Measurements from ENCODE around the gene SLC43A2.

SLC43A2 gene

GRCh38 chr17:1625581-1625980 lies 3.1 kb downstream of the SLC43A2 start:
- H3K4me3 Mint-ChIP-seq: no peak overlapping the region
- no peak overlapping the region for H3K27ac Mint-ChIP-seq (ENCODE audit: low read depth)
- ATAC-seq (replicated peaks; ENCODE audit: extremely low read depth, poor library complexity, severe bottlenecking) (no peak), DNase-seq (ENCODE audit: low spot score in 2 of 2) (no peak)
- H3K27me3 Mint-ChIP-seq: no peaks in the 10 kb centered on the region
- H3K4me1 Mint-ChIP-seq: peaks cover 15% of the 10 kb centered on the region
- H3K36me3 Mint-ChIP-seq (ENCODE audit: insufficient read depth): peaks cover 13% of the 10 kb centered on the region
- no peaks in the 10 kb centered on the region for H3K9me3 Mint-ChIP-seq

- DNase-seq (ENCODE audit: low spot score in 2 of 2) (no peak), ATAC-seq (replicated peaks; ENCODE audit: extremely low read depth, poor library complexity, severe bottlenecking) (no peak)
- Mint-ChIP-seq H3K9me3 (no peaks in the 10 kb centered on the region), H3K36me3 (ENCODE audit: insufficient read depth) (peaks cover 12% of the 10 kb centered on the region), H3K4me3 (no peak overlapping the region), H3K27me3 (no peaks in the 10 kb centered on the region), H3K4me1 (peaks cover 11% of the 10 kb centered on the region), H3K27ac (ENCODE audit: low read depth) (no peak overlapping the region)
Measured at GRCh38 chr17:1625053-1625452, 3.6 kb downstream of the SLC43A2 start.

GRCh38 chr17:1624650-1625049 lies 4.0 kb downstream of the SLC43A2 start:
- DNase-seq (ENCODE audit: low spot score in 2 of 2): no peak
- Mint-ChIP-seq H3K27ac (ENCODE audit: low read depth) (no peak overlapping the region), H3K4me3 (no peak overlapping the region), H3K27me3 (no peaks in the 10 kb centered on the region), H3K36me3 (ENCODE audit: insufficient read depth) (peaks cover 13% of the 10 kb centered on the region), H3K9me3 (no peaks in the 10 kb centered on the region), H3K4me1 (peaks cover 9% of the 10 kb centered on the region)
- no peak for ATAC-seq (replicated peaks; ENCODE audit: extremely low read depth, poor library complexity, severe bottlenecking)

- Mint-ChIP-seq H3K4me3 (no peak overlapping the region), H3K36me3 (ENCODE audit: insufficient read depth) (peaks cover 6% of the 10 kb centered on the region), H3K27ac (ENCODE audit: low read depth) (no peak overlapping the region), H3K27me3 (no peaks in the 10 kb centered on the region), H3K4me1 (peaks cover under 1% of the 10 kb centered on the region), H3K9me3 (no peaks in the 10 kb centered on the region)
- ATAC-seq (replicated peaks; ENCODE audit: extremely low read depth, poor library complexity, severe bottlenecking): no peak
- no peak for DNase-seq (ENCODE audit: low spot score in 2 of 2)
Measured at GRCh38 chr17:1623057-1623630, 5.5 kb downstream of the SLC43A2 start.

GRCh38 chr17:1621273-1621954 lies 7.2 kb downstream of the SLC43A2 start:
- no peaks in the 10 kb centered on the region for H3K9me3 Mint-ChIP-seq

GRCh38 chr17:1620486-1620885 lies 8.1 kb downstream of the SLC43A2 start:
- Mint-ChIP-seq H3K4me1 (no peaks in the 10 kb centered on the region), H3K9me3 (no peaks in the 10 kb centered on the region), H3K27me3 (no peaks in the 10 kb centered on the region), H3K27ac (ENCODE audit: low read depth) (no peak overlapping the region), H3K4me3 (no peak overlapping the region), H3K36me3 (ENCODE audit: insufficient read depth) (peaks cover 4% of the 10 kb centered on the region)
- ATAC-seq (replicated peaks; ENCODE audit: extremely low read depth, poor library complexity, severe bottlenecking) (no peak), DNase-seq (ENCODE audit: low spot score in 2 of 2) (no peak)

More at GRCh38 chr17:1621273-1621954, 7.2 kb downstream of the SLC43A2 start:
- DNase-seq (ENCODE audit: low spot score in 2 of 2) (no peak), ATAC-seq (replicated peaks; ENCODE audit: extremely low read depth, poor library complexity, severe bottlenecking) (no peak)
- Mint-ChIP-seq H3K27me3 (no peaks in the 10 kb centered on the region), H3K36me3 (ENCODE audit: insufficient read depth) (peaks cover 4% of the 10 kb centered on the region), H3K27ac (ENCODE audit: low read depth) (no peak overlapping the region), H3K4me3 (no peak overlapping the region), H3K4me1 (no peaks in the 10 kb centered on the region)

- no peak for ATAC-seq (replicated peaks; ENCODE audit: extremely low read depth, poor library complexity, severe bottlenecking)
- Mint-ChIP-seq H3K27ac (ENCODE audit: low read depth) (no peak overlapping the region), H3K4me1 (no peaks in the 10 kb centered on the region), H3K27me3 (no peaks in the 10 kb centered on the region), H3K4me3 (no peak overlapping the region), H3K9me3 (no peaks in the 10 kb centered on the region), H3K36me3 (ENCODE audit: insufficient read depth) (peaks cover 6% of the 10 kb centered on the region)
- no peak for DNase-seq (ENCODE audit: low spot score in 2 of 2)
Measured at GRCh38 chr17:1617620-1618174, 10.9 kb downstream of the SLC43A2 start.

GRCh38 chr17:1616101-1616500 lies 12.5 kb downstream of the SLC43A2 start:
- ATAC-seq (replicated peaks; ENCODE audit: extremely low read depth, poor library complexity, severe bottlenecking): no peak
- no peaks in the 10 kb centered on the region for H3K4me1 Mint-ChIP-seq
- H3K36me3 Mint-ChIP-seq (ENCODE audit: insufficient read depth): peaks cover 9% of the 10 kb centered on the region
- H3K4me3 Mint-ChIP-seq: no peak overlapping the region
- no peak for DNase-seq (ENCODE audit: low spot score in 2 of 2)
- H3K9me3 Mint-ChIP-seq: no peaks in the 10 kb centered on the region
- no peak overlapping the region for H3K27ac Mint-ChIP-seq (ENCODE audit: low read depth)
- no peaks in the 10 kb centered on the region for H3K27me3 Mint-ChIP-seq

- Mint-ChIP-seq H3K27ac (ENCODE audit: low read depth) (no peak overlapping the region), H3K4me3 (no peak overlapping the region), H3K36me3 (ENCODE audit: insufficient read depth) (peaks cover 5% of the 10 kb centered on the region), H3K9me3 (no peaks in the 10 kb centered on the region), H3K4me1 (peaks cover 4% of the 10 kb centered on the region), H3K27me3 (no peaks in the 10 kb centered on the region)
- no peak for ATAC-seq (replicated peaks; ENCODE audit: extremely low read depth, poor library complexity, severe bottlenecking)
- no peak for DNase-seq (ENCODE audit: low spot score in 2 of 2)
Measured at GRCh38 chr17:1612400-1612799, 16.2 kb downstream of the SLC43A2 start.

- no peak overlapping the region for H3K4me3 Mint-ChIP-seq
- ATAC-seq (replicated peaks; ENCODE audit: extremely low read depth, poor library complexity, severe bottlenecking): no peak
- peaks cover 9% of the 10 kb centered on the region for H3K4me1 Mint-ChIP-seq
- H3K36me3 Mint-ChIP-seq (ENCODE audit: insufficient read depth): peaks cover 5% of the 10 kb centered on the region
- no peaks in the 10 kb centered on the region for H3K27me3 Mint-ChIP-seq
- DNase-seq (ENCODE audit: low spot score in 2 of 2): no peak
- no peaks in the 10 kb centered on the region for H3K9me3 Mint-ChIP-seq
- H3K27ac Mint-ChIP-seq (ENCODE audit: low read depth): no peak overlapping the region
Measured at GRCh38 chr17:1611715-1612114, 16.9 kb downstream of the SLC43A2 start.

- no peak for DNase-seq (ENCODE audit: low spot score in 2 of 2)
- H3K4me3 Mint-ChIP-seq: no peak overlapping the region
- ATAC-seq (replicated peaks; ENCODE audit: extremely low read depth, poor library complexity, severe bottlenecking): no peak
- H3K9me3 Mint-ChIP-seq: no peaks in the 10 kb centered on the region
- H3K27ac Mint-ChIP-seq (ENCODE audit: low read depth): no peak overlapping the region
- no peaks in the 10 kb centered on the region for H3K27me3 Mint-ChIP-seq
- peaks cover 5% of the 10 kb centered on the region for H3K36me3 Mint-ChIP-seq (ENCODE audit: insufficient read depth)
- H3K4me1 Mint-ChIP-seq: peaks cover 9% of the 10 kb centered on the region
Measured at GRCh38 chr17:1608676-1609075, 20.0 kb downstream of the SLC43A2 start.

GRCh38 chr17:1607971-1608320 lies 20.7 kb downstream of the SLC43A2 start:
- Mint-ChIP-seq H3K4me1 (peaks cover 9% of the 10 kb centered on the region), H3K27ac (ENCODE audit: low read depth) (no peak overlapping the region), H3K9me3 (no peaks in the 10 kb centered on the region), H3K36me3 (ENCODE audit: insufficient read depth) (peaks cover 5% of the 10 kb centered on the region), H3K4me3 (no peak overlapping the region), H3K27me3 (no peaks in the 10 kb centered on the region)
- DNase-seq (ENCODE audit: low spot score in 2 of 2): no peak
- no peak for ATAC-seq (replicated peaks; ENCODE audit: extremely low read depth, poor library complexity, severe bottlenecking)

GRCh38 chr17:1606352-1606985 lies 22.2 kb downstream of the SLC43A2 start:
- no peaks in the 10 kb centered on the region for H3K27me3 Mint-ChIP-seq
- DNase-seq (ENCODE audit: low spot score in 2 of 2) (no peak), ATAC-seq (replicated peaks; ENCODE audit: extremely low read depth, poor library complexity, severe bottlenecking) (no peak)
- H3K4me3 Mint-ChIP-seq: no peak overlapping the region
- H3K27ac Mint-ChIP-seq (ENCODE audit: low read depth): no peak overlapping the region
- H3K36me3 Mint-ChIP-seq (ENCODE audit: insufficient read depth): peaks cover 5% of the 10 kb centered on the region
- H3K4me1 Mint-ChIP-seq: peaks cover 9% of the 10 kb centered on the region
- no peaks in the 10 kb centered on the region for H3K9me3 Mint-ChIP-seq

Data from central memory CD8-positive, alpha-beta T cell (primary cell).